ENCODE measurements around the gene MPRIP.
"Not testable (repeated sequence)": the region's sequence is repeated elsewhere in the genome, so short reads cannot be mapped to it uniquely, and the experiment has no call there.

Gene MPRIP

DNA sequence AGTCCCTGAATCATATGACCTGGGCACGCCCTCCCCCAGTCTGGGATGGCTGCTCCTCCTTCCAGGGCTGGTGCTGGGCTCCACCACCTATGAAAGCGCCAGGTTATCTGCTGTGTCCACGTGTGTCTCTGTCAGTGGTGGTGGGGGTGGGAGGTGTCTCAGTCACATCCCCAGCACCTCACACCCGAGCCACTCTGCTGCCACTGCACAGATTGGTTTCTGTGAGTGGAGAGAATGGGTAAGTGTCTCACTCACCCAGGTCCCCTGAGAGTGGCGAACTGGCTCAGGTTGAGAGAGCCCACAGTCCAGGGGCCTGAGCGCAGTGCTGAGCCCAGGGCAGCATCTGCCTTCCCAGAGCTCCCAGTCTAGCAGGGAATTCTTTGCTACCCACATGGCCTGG is 84.9 kb downstream of the MPRIP start:
- peak; percentile 21 for ATAC-seq (replicated peaks)
- no peak for DNase-seq
- peaks cover 3% of the 10 kb centered on the region for H3K36me3 Mint-ChIP-seq (ENCODE audit: insufficient read depth)
- H3K4me1 Mint-ChIP-seq (ENCODE audit: low read depth in 2 of 2), result peaks cover 68 to 69% of the 10 kb centered on the region in 2 donors
- H3K27me3 Mint-ChIP-seq, result no peaks in the 10 kb centered on the region
- peak overlapping the region; percentile 76 to 84 for H3K4me3 Mint-ChIP-seq
- no peaks in the 10 kb centered on the region for H3K9me3 Mint-ChIP-seq
- H3K27ac Mint-ChIP-seq, result peak overlapping the region; percentile 88 to 95

DNA sequence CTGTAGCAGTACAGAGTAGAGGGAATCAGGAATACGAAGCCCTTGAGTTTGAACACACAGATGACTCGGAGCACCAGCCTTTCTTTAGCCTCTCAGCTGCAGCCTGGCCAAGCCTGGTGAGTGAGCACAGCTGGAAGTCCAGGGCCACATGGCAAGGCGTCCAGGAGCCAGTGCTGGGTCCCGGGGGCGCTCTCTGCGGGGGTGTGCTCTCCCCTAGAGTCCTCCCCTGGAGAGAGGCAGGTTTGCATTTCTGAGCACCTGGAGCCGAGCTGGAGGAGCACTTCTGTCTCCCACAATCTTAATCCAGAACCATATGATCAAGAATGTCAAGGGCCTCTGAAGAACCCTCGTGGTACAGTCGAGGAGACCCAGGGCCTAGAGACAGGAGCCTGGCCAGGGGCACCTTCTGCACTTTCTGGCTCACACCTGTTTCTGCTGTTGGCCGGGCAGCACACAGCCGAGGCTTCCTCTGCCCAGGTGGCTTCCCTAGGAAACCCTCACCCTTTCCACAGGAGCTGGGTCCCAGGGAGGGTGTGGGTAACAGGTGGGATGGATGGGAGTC is 85.6 kb downstream of the MPRIP start:
- Mint-ChIP-seq H3K9me3 (no peaks in the 10 kb centered on the region), H3K36me3 (ENCODE audit: insufficient read depth) (peaks cover 8% of the 10 kb centered on the region), H3K27me3 (no peaks in the 10 kb centered on the region), H3K4me3 (peak overlapping the region; percentile 76 to 84), H3K4me1 (ENCODE audit: low read depth in 2 of 2) (peaks cover 65 to 66% of the 10 kb centered on the region in 2 donors), H3K27ac (peak overlapping the region; percentile 88 to 95)
- DNase-seq (no peak), ATAC-seq (replicated peaks) (no peak)

DNA sequence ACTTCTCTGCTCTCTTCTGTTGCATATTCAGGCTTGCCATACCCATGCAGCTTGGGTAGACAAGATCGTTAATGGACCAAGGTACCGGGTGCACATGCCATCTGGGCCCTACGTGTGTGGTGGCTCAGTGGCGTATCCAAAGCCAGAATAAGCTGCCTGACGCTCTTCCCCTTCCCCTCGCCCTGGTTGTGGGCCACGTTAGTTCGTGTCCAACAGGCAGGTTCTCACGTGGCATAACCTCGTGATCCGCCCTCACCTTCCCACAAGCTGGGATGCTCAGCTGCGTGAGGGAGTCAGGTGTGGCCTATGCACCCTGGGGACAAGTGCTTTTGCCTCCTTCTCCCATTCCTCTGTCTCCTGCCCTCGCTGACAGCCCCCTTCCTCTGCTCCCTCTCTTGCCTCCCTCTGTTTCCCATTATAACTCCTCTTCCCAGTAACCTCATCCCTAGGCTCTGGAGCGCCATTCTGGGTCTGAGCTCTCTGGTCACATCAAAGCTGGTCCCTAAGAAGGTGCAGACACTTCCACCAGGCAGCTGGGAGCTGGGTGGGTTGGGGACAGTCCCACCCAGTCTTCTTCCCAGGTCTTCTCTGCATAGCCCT is 86.3 kb downstream of the MPRIP start:
- DNase-seq, result no peak
- no peak for ATAC-seq (replicated peaks)
- Mint-ChIP-seq H3K27me3 (no peaks in the 10 kb centered on the region), H3K27ac (peak overlapping the region; percentile 28 to 95), H3K4me1 (ENCODE audit: low read depth in 2 of 2) (peaks cover 61% of the 10 kb centered on the region in 2 donors), H3K4me3 (peak overlapping the region in 1 of 2 donors; percentile 84), H3K9me3 (no peaks in the 10 kb centered on the region), H3K36me3 (ENCODE audit: insufficient read depth) (peaks cover 13% of the 10 kb centered on the region)

DNA sequence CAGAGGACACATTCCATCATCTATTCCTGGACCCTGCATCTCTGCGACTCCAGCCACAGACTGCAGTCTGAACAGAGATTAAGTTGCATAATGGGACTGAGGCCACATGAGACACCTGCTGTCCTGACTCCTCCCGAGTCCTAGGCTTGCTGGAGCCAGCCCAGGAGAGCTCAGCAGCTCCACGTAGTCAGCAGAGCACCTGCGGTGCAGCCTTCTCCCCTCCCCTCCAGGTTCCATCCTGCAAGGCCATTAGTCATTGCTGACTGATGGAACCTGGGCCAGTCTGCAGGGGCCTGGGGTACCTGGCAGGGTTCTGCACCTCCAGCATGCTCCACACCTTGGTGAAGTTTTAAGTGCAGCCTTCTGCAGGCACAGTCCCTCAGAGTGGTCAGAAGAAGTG is 87.2 kb downstream of the MPRIP start:
- Mint-ChIP-seq H3K9me3 (no peaks in the 10 kb centered on the region), H3K27ac (peak overlapping the region in 1 of 2 donors; percentile 95), H3K4me3 (peak overlapping the region in 1 of 2 donors; percentile 84), H3K27me3 (no peaks in the 10 kb centered on the region), H3K4me1 (ENCODE audit: low read depth in 2 of 2) (peaks cover 52 to 54% of the 10 kb centered on the region in 2 donors), H3K36me3 (ENCODE audit: insufficient read depth) (peaks cover 13% of the 10 kb centered on the region)
- ATAC-seq (replicated peaks) (no peak), DNase-seq (no peak)

DNA sequence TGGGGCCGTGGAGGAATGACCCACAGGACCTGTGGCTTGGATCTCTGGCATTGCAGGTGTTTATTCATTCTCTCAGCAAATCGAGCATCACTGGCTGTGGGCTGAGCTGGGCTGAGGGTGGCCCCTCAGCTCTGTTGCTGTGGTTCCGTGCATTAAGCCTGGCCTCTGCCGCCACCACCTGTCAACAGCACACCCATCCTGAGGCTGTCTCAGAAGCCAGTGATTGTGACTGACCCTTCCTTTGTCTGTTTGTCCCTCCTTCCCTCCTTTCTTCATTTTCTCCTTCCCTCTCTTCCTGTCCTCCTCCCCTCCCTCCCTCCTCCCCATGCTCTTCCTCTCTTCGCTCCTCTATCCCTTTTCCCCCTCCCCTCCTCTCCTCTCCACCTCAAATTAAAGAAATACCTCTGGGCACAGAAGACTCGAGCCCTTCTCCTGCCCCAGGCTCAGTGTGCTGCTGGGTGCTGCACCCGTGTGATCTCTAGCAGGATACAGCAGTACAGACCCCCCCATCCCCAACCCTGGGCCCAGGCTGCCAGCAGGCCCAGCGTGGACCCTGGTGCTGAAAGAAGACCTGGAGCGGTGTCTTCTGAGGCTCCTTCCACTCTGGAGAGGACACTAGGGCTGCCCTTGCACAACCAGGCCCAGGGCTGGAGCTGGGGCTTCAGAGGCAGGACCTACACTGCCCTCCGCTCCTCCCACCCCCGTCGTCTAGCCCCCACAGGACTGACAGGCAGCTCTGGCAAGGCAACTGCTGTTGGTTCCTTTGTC is 88.0 kb downstream of the MPRIP start:
- H3K27ac Mint-ChIP-seq, result peak overlapping the region in 1 of 2 donors; percentile 74
- peaks cover 15% of the 10 kb centered on the region for H3K36me3 Mint-ChIP-seq (ENCODE audit: insufficient read depth)
- no peak overlapping the region for H3K4me3 Mint-ChIP-seq
- no peaks in the 10 kb centered on the region for H3K27me3 Mint-ChIP-seq
- H3K4me1 Mint-ChIP-seq (ENCODE audit: low read depth in 2 of 2), result peaks cover 44 to 49% of the 10 kb centered on the region in 2 donors
- DNase-seq, result no peak
- H3K9me3 Mint-ChIP-seq, result no peaks in the 10 kb centered on the region
- no peak for ATAC-seq (replicated peaks)

DNA sequence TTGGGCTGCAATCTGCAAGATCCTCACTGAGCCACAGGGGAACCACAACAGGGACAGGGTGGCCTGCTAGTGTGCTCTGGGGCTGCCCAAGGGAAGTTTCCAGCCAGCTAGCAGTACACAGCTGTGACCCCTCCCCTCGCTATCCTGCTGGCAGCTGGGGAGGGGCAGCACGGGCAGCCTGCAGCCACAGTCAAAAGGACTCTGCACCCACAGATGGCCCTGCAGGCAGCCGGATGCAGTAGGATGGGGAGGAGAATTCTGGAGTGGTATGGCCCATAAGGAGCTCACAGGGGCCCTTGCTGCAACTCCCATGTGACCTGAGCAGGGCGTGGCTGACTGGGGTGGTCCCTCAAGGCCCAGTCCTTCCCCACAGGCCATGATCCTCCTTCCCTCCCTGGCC is 89.6 kb downstream of the MPRIP start:
- no peak for ATAC-seq (replicated peaks)
- Mint-ChIP-seq H3K4me3 (no peak overlapping the region), H3K27ac (peak overlapping the region in 1 of 2 donors; percentile 65), H3K4me1 (ENCODE audit: low read depth in 2 of 2) (peaks cover 28 to 36% of the 10 kb centered on the region in 2 donors), H3K27me3 (no peaks in the 10 kb centered on the region), H3K36me3 (ENCODE audit: insufficient read depth) (peaks cover 21% of the 10 kb centered on the region), H3K9me3 (no peaks in the 10 kb centered on the region)
- no peak for DNase-seq

DNA sequence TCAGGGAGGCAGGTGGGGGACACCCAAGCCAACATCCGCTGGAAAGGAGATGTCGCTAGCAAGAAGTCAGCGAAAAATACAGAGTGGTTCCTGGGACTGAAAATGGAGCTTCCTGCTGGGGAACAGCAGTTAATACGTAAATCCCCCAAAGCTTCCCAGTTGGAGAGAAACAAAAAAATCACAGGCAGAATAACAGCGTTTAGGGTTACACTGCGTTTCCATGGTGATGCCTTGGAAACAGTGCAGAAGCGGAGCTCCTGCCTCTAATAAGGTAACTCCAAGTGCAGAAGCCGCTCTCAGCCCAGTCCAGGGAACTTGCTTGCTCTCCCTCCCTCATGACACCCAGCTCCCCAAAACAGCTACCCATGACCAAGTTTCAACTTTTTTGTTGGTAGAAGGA is 90.5 kb downstream of the MPRIP start:
- H3K4me1 Mint-ChIP-seq (ENCODE audit: low read depth in 2 of 2), result peaks cover 22 to 27% of the 10 kb centered on the region in 2 donors
- peaks cover 29% of the 10 kb centered on the region for H3K36me3 Mint-ChIP-seq (ENCODE audit: insufficient read depth)
- no peak for DNase-seq
- peak overlapping the region in 1 of 2 donors; percentile 65 for H3K27ac Mint-ChIP-seq
- no peak overlapping the region for H3K4me3 Mint-ChIP-seq
- no peak for ATAC-seq (replicated peaks)
- no peaks in the 10 kb centered on the region for H3K9me3 Mint-ChIP-seq
- H3K27me3 Mint-ChIP-seq, result no peaks in the 10 kb centered on the region

DNA sequence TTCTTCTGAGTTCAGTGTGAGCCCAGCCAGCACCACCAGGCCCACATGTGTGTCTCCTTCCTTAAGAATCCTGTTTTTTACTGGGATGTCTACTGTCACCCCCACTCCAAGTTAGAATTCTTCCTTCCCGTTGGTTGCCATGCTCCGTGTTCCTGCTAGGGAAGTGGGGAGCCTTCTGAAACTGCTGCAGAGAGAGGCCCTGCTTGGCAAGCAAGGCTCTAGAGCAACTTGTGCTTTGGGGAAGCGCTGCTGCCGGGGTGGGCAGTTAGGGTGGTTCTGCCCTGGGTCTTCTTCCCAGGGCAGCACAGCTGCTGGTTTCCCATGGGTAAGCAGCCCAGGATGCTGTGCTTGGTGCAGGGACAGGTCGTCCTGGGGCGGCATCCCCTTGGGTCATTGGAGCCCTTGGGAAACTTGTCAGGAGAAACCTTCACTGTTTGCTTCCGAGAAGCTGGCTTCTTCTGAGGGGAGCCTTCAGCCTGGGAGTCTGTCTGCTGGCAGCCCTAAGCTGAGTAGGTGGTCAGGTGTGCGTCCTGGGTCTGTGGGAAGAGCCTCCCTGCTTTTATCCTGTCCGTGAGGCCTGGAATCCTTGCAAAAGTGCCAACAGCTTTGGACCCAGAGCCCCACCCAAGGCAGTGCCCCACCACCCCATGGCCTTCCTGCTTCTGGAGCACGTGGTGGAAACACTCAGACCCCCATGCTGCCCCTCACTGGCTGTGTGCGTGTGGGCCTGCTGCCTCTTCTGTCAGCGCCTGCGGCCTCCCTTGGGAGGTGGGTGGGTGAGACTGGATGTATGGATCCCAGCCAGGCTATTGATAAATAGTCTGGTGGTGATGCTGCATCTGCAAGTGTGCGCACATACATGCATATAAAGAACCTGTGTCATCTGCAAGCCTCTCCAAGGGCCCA is 92.0 kb downstream of the MPRIP start:
- Mint-ChIP-seq H3K27me3 (no peaks in the 10 kb centered on the region), H3K9me3 (no peaks in the 10 kb centered on the region), H3K4me1 (ENCODE audit: low read depth in 2 of 2) (peaks cover 8 to 14% of the 10 kb centered on the region in 2 donors), H3K4me3 (no peak overlapping the region), H3K36me3 (ENCODE audit: insufficient read depth) (peaks cover 40% of the 10 kb centered on the region), H3K27ac (peak overlapping the region; percentile 75 to 82)
- no peak for ATAC-seq (replicated peaks)
- DNase-seq, result no peak

DNA sequence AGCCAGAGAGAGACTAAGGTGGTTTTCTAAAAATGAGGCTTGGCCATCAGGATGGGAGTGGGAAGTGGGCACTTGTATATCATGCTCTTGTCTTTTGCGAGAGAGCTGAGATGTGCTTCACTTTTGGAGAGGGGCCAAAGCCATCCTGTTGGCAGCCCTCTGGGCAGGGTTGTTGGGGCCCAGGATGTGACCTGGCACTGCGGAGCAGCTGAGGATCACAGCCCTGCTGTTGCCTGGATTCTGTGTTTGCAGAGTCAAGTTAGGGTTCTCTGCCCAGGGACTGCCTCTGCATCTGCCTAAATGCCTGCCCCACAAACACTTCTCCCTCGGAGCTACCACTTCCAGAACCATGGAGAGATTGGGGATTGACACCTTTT is 92.7 kb downstream of the MPRIP start:
- ATAC-seq (replicated peaks) (no peak), DNase-seq (no peak)
- Mint-ChIP-seq H3K27me3 (no peaks in the 10 kb centered on the region), H3K4me3 (no peak overlapping the region), H3K36me3 (ENCODE audit: insufficient read depth) (peaks cover 44% of the 10 kb centered on the region), H3K27ac (peak overlapping the region; percentile 25 to 82), H3K9me3 (no peaks in the 10 kb centered on the region), H3K4me1 (ENCODE audit: low read depth in 2 of 2) (peaks cover 7 to 12% of the 10 kb centered on the region in 2 donors)

DNA sequence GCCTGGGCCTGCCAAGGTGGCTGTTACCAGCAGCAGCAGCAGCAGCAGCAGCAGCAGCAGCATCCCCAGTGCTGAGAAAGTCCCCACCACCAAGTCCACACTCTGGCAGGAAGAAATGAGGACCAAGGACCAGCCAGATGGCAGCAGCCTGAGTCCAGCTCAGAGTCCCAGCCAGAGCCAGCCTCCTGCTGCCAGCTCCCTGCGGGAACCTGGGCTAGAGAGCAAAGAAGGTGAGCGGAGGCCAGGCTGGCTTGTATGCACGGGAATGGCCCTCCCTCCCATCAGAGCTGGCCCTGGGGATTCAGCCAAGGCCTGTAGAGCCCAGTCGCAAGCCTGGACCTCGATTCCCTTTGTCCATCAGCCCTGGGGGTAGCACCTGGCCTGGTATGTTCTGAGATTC is 94.0 kb downstream of the MPRIP start:
- ATAC-seq (replicated peaks); DNase-seq; H3K9me3 Mint-ChIP-seq; H3K27me3 Mint-ChIP-seq; H3K4me3 Mint-ChIP-seq: not testable (repeated sequence)
- peaks cover 48% of the 10 kb centered on the region for H3K36me3 Mint-ChIP-seq (ENCODE audit: insufficient read depth)
- H3K27ac Mint-ChIP-seq, result peak overlapping the region in 1 of 2 donors; percentile 82
- H3K4me1 Mint-ChIP-seq (ENCODE audit: low read depth in 2 of 2), result peaks cover 0 to 14% of the 10 kb centered on the region in 2 donors

DNA sequence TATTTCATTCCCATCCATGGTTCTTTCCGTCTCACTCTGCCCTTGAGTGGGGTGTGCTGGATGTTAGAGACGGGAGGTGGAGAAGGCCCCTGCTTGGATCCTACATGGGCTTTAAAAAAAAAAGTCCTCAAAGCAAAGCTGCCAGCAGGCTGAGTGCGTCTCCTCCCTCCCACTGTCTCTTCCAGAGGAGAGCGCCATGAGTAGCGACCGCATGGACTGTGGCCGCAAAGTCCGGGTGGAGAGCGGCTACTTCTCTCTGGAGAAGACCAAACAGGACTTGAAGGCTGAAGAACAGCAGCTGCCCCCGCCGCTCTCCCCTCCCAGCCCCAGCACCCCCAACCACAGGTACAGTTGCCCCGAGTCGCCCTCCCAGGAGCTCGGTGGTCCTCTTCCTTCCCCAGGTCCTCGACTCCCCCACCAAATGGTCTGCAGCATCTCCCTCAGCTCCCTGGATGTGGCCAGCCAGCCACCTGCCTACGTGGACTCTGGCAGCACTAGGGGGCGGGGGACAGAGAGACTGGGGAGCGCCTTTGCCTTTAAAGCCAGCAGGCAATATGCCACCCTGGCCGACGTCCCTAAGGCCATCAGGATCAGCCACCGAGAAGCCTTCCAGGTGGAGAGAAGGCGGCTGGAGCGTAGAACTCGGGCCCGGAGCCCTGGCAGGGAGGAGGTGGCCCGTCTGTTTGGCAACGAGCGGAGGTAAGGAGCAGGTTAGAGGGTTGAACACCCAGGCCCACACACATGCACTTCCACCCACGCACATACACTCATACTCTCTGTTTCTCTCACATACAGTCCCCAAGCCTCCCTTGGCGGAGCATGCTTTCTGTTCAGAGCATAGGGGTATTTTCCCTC is 95.7 kb downstream of the MPRIP start:
- no peak for ATAC-seq (replicated peaks)

DNA sequence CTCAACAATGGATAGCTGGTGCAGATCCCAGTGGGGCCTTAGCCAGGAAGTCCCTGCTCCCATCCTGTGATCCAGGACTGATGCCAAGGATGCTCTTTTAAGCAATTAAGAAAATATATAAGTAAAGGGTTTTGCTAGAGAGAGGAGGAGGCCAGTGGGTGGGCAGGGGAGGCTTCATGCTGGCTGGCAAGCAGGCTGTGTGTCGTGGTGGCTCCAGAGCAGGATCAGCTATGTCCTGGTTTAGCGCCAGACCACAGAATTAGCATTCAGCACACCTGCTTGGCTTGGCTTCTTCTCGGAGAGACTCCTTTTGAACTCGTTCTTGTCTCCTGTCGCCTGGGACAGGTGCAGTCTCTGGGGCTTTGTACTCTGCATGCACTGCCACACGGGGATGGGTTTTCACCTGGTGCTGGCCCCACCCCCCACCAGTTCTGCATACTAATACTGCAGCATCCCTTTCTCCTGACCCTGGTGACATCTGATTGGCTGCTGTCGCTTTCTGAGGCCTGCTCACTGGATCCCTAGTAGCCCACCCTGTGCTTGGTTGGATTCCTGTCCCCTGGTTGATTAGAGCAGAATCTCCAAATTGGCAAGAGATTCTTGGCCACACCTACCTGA is 97.8 kb downstream of the MPRIP start:
- DNase-seq (no peak), ATAC-seq (replicated peaks) (peak; percentile 34)
- H3K4me1 Mint-ChIP-seq (ENCODE audit: low read depth in 2 of 2), result peaks cover 0 to 18% of the 10 kb centered on the region in 2 donors
- H3K9me3 Mint-ChIP-seq, result no peaks in the 10 kb centered on the region
- no peak overlapping the region for H3K4me3 Mint-ChIP-seq
- no peaks in the 10 kb centered on the region for H3K27me3 Mint-ChIP-seq
- peak overlapping the region; percentile 46 to 72 for H3K27ac Mint-ChIP-seq
- H3K36me3 Mint-ChIP-seq (ENCODE audit: insufficient read depth), result peaks cover 45% of the 10 kb centered on the region

More for the DNA sequence above, 95.7 kb downstream of the MPRIP start:
- DNase-seq, result no peak
- H3K27me3 Mint-ChIP-seq, result no peaks in the 10 kb centered on the region
- peak overlapping the region in 1 of 2 donors; percentile 82 for H3K27ac Mint-ChIP-seq
- no peak overlapping the region for H3K4me3 Mint-ChIP-seq
- no peaks in the 10 kb centered on the region for H3K9me3 Mint-ChIP-seq
- H3K4me1 Mint-ChIP-seq (ENCODE audit: low read depth in 2 of 2), result peaks cover 0 to 21% of the 10 kb centered on the region in 2 donors
- peaks cover 46% of the 10 kb centered on the region for H3K36me3 Mint-ChIP-seq (ENCODE audit: insufficient read depth)

Measured in effector memory CD8-positive, alpha-beta T cell (primary cell).